ENCODE measurements around the gene BMF.

Gene BMF

DNA sequence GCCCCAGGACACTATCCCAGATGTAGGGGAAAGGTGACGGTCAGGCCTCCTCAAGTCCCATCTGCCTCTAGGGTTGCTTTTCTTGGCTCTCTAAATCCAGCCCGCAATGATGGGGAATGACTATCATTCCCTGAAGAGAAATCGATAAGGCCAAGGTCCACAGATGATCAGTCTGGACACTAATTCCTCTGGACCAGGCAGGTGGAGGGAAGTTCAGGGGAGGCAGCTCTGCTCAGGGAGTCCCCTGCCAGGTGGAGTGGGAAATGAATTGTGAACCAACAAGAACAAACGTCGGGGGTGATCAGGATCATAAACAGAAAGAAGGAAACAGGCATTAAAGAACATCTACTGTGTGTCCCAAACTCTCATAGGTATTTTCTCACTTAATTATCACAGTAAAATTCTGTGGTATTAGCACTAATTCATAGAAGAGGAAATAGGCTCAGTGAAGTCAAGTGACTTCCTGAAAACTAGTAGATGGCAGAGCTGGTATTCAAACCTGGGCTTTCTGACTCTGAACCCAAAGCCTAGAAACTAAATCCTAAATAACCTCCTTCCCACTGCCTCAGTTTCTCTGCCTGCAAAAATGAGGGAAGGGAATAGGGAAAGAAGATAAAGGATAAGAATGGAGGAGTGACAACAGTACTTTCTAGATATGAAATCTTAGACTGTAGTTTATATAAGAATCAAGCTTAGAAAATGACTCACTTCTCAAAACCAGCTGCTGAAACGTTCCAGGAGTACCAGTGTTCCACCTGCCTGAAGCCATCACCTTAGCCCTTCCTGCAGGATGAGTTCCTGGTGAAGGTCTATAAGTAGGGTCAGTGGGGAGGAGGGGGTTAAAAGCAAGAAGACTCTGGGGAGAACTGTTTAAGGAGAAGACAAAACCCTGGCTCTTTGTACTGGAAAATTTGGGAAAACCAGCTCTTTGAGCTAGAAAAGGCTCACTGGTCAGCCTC, 7.5 kb downstream of the BMF start:
- DNase-seq, result no peak

- no peak for DNase-seq
Measured at GRCh38 chr15:40100123-40100946, 8.3 kb downstream of the BMF start.

- no peak for DNase-seq
Measured at GRCh38 chr15:40098489-40099261, 10.0 kb downstream of the BMF start.

- DNase-seq, result no peak
Measured at GRCh38 chr15:40097968-40098476, 10.7 kb downstream of the BMF start.

DNA sequence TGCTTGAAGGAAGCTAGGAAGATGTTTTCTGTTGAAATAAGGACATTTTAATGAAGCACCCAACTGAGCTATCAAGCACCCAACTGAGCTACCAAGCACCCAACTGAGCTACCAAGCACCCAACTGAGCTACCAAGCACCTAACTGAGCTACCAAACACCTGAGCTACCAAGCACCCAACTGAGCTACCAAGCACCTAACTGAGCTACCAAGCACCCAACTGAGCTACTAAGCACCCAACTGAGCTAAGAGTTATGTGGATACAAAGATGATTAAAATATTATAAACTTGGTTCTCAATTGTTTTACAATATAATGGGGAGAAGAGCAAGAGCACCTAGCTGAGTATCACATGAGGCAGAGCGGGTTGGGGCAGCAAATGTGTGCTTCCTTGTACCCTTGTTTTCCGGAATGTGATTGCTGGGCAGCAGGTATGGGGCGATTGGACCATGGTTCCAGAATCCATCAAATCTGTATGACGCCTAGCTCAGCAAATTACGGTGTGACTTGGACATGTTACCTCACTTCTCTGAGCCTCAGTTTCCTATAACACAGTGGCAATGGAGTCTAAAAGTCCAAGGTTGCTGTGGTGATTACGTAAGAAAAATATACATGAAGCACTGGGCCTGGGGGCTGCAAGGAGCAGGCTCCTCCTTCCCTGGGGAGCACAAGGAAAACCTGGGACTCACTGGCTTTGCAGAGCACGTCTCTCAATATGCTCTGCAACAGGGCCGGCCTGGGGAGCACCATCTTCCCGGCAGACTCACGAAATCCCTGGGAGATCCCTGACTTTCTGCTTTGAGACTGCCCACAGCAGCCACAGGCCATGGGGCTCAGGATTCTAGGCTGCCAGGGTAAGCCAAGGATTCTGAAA, 11.3 kb downstream of the BMF start:
- DNase-seq, result no peak

DNA sequence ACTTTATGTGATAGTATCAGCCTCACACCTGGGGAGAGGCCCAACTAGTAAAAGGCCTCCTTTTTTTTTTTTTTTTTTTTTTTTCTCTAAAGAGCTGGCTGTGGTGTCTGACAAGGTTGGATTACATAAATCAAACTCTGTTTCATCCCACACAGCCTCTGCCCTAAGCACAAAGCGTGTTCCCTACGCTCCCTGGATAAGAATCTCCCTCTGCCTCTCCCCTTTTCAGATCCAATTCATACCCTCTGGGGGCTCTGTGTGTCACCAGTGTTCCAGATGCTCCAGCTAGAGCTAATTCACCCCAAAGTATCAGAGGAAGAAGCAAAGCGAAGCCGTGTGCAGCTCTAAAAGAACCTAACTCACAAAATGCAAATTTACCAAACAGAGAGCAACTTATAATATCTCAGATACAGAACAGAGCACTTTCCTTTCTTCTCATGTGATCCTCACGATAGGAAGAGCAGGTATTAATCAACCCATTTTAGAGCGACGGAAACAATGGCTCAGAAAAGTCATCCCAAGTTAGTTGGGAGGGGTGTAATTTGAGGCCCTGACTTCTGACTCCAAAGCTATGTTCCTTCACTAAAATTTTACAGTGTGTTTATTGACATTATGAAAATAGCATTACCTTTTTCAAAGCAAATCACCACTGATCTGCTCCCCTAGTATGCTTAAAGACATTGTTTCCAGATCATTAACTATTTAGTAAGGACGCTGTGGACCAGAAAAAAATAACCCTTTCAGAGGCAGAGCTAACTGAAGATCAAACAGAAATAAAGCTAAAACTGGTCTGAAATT, 12.4 kb downstream of the BMF start:
- no peak for DNase-seq

- DNase-seq, result no peak
Measured at GRCh38 chr15:40095371-40096093, 13.1 kb downstream of the BMF start.

- no peak for DNase-seq
Measured at GRCh38 chr15:40094156-40094555, 14.5 kb downstream of the BMF start.

DNA sequence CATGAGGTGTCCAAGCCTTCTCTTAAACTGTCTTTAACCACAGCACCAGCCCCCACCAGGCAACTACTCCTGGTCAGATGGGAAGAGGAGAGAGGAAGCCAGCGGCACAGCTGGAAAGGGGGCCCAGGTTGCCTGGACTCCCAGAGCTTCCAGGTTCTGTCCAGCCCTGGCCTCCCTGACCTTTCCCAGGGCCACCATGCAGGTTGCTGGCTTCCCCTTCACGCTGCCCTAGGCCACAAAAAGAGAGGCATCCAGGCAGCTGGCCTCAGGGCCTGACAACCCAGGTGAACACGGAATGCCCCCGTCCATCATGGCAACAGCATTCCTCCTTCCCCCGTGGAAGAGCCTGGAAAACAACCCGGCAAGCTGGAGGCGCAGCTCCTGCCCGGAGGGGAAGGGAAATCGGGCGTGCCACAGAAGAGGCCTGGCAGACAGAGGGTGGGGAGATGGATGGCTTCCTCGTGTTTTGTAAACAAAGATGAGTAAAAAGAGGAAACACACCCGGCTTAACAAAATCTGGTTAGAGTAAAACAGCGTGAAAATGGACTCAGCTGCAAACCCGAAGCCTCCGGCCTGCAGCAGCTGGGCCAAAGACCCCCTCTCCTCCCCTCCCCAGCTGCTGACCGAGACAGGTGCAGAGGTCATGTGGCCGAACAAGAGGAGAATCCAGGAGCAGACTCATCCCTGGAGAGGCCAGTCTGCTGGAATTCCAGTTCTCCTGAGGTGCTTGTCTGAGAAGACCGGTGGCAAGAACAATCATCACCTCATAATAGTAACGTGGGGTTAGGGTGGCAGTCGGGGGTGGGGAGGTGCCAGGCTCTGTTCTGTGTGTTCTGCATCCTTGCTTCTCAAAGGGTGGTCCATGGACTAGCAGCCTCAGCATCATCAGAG, 15.5 kb downstream of the BMF start:
- no peak for DNase-seq

- peak; percentile 90 for DNase-seq
Measured at GRCh38 chr15:40092256-40092978, 16.3 kb downstream of the BMF start.

DNA sequence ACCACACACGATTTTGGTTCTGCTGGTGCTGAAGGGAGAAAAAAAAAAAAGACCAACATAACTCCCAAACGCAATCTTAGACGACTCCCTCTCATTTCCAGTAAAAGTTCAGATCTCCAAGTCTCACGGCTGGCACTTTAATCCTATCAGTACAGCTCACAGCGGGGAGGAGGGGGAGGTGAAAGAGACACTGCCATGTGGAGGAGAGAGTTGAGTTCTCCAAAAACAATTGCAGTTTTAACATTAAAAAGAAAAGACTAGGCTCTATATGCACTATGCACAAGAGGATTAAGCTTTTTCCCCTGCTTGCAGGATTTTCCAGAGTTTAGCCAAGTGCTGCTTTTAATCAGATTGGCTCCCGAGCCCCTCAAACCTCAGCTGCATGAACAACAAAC, 16.8 kb downstream of the BMF start:
- DNase-seq, result peak; percentile 81

- DNase-seq, result no peak
Measured at GRCh38 chr15:40090774-40091455, 17.8 kb downstream of the BMF start.

GRCh38 chr15:40088929-40089755, 19.5 kb downstream of the BMF start:
- no peak for DNase-seq

- no peak for DNase-seq
Measured at GRCh38 chr15:40087991-40088928, 20.4 kb downstream of the BMF start.

DNA sequence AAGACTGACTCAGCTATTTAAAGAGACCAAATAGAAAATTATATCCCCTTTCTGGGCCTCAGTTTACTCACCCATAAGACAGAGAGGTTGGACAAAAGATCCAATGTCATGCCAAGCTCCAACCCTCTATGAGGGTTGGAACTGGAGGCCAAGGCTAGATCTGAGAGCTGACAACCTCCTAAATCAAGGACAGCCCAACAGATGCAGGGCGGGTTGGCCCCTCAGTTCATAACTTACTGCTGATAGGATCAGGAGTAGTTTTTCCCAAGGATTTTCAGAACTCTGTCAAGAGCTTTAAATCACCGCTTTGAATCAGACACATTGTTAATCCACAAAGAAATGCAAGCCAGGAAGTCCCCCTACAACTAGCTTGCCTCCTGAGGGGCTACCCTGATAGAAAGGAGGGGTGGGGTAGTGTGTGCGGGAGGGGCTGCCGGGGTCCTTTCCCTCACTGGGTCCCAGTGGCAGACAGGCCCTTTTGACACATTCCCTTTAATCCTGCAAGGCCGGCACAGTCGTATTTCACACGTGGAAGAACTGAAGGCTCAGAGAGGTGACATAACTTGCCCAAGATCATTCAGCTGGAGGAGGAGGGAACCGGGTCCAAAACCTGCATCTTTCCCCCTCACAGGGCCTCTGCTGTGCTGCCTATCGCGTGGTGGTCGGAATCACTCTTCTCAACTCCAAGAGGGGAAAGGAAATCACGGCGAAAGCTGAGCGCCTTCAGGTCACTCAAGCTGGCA, 21.4 kb downstream of the BMF start:
- no peak for DNase-seq

Measured in NCI-H524 treated with DMSO at 0.1 percent for 48 hours (cell line).